COLO668 (cell line): ENCODE data around the gene RUSF1.

Experiments used
- DNase-seq: peaks from one replicate; lab custom pipeline; 2025; ENCODE audit not compliant: unreplicated experiment; lab: John Stamatoyannopoulos, UW

RUSF1 gene

GRCh38 chr16:31471241-31471874, 36.8 kb downstream of the RUSF1 start:
- DNase-seq = no peak

- no peak for DNase-seq
Observed at GRCh38 chr16:31470615-31471014, 37.6 kb downstream of the RUSF1 start.

DNA sequence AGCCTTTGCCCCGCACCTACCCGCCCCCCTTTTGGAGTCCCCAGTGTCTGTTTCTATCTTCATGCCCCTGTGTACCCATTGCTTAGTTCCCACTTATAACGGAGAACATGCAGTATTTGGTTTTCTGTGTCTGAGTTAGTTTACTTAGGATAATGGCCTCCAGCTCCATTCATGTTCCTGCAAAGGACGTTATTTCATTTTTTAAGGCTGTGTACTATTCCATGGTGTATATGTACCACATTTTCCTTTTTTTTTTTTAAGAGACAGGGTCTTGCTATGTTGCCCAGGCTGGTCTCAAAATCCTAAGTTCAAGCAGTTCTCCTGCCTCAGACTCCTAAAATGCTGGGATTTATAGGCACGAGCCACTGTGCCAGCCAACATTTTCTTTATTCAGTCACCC, 40.3 kb downstream of the RUSF1 start:
- DNase-seq = no peak

- no peak for DNase-seq
Observed at GRCh38 chr16:31467151-31467773, 40.9 kb downstream of the RUSF1 start.

- no peak for DNase-seq
Observed at GRCh38 chr16:31466381-31466841, 41.8 kb downstream of the RUSF1 start.

- DNase-seq = no peak
Observed at GRCh38 chr16:31465788-31466370, 42.3 kb downstream of the RUSF1 start.

- no peak for DNase-seq
Observed at GRCh38 chr16:31464781-31465260, 43.4 kb downstream of the RUSF1 start.

- no peak for DNase-seq
Observed at GRCh38 chr16:31464348-31464769, 43.8 kb downstream of the RUSF1 start.

DNA sequence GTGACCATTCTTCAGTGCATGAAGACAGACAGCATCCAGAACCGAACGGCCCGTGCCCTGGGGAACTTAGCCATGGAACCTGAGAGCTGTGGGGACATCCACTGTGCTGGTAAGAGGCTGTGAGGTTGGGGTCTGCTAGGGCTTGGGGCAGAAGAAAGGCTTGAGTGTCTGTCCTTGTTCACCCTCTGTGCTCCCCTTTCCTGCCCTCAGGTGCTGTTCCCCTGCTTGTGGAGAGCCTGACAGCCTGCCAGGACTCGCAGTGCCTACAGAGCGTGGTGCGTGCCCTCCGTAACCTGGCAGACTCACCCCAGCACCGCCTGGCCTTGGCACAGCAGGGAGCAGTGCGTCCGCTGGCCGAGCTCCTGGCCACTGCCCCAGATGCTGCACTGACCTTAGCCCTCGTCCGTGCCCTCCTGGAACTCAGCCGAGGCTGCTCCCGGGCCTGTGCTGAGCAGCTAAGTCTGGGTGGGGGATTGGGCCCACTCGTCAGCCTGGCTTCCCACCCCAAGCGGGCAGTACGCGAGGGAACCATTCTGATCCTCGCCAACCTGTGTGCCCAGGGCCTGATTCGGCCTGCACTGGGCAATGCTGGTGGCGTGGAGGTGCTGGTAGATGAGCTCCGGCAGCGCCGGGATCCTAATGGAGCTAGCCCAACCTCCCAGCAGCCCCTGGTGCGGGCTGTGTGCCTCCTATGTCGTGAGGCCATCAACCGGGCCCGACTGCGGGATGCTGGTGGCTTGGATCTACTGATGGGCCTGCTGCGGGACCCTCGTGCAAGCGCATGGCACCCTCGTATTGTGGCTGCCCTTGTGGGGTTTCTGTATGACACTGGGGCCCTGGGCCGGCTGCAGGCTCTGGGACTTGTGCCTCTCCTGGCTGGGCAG, 46.0 kb downstream of the RUSF1 start:
- no peak for DNase-seq

GRCh38 chr16:31461201-31461920, 46.8 kb downstream of the RUSF1 start:
- no peak for DNase-seq

GRCh38 chr16:31460582-31461002, 47.6 kb downstream of the RUSF1 start:
- DNase-seq = no peak

GRCh38 chr16:31459687-31460581, 48.3 kb downstream of the RUSF1 start:
- peak; percentile 99 for DNase-seq

- peak; percentile 96 for DNase-seq
Observed at GRCh38 chr16:31458844-31459686, 49.1 kb downstream of the RUSF1 start, which contains the start of gene ARMC5. Gene ARMC5, plus strand, starts transcription at chr16:31459501. Its CDS starts 24 bp downstream, at chr16:31459525.

DNA sequence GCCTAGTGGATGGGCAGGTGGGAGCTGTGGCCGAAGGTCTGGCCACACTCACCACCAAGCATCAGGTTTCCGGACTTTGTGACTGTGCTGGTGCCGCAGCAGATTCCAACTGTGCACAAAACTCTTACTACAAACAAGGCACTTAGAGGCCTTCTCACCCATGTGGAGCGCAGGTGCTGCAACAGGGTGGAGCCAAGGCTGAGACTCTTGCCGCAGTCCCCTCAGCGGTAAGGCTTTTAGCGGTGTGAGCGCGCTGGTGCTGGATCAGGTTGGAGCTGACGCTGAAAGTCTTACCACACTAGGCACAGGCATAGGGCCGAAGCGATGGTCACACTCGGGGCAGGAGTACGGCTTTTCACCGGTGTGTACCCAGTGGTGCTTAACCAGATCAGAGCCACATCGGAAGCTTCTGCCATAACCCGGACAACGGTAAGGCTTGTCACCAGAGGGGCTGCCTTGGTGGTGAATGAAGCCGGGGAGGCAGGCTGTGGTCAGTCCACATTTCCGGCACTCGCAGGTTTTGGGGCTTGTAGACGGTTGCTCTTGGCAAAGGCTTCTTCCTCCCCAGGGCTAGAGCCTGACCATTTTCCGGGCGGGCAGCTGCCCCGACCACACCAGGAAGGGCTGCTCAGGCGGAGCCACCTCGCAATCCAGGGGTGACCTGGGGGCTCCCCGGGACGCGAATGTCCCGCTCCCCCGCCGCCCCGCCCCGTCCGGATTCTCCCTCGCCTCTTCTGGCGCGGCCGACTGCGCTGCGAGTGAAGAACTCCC, 49.9 kb downstream of the RUSF1 start:
- DNase-seq = peak; percentile 85

- DNase-seq = no peak
Observed at GRCh38 chr16:31456988-31457360, 51.2 kb downstream of the RUSF1 start.

DNA sequence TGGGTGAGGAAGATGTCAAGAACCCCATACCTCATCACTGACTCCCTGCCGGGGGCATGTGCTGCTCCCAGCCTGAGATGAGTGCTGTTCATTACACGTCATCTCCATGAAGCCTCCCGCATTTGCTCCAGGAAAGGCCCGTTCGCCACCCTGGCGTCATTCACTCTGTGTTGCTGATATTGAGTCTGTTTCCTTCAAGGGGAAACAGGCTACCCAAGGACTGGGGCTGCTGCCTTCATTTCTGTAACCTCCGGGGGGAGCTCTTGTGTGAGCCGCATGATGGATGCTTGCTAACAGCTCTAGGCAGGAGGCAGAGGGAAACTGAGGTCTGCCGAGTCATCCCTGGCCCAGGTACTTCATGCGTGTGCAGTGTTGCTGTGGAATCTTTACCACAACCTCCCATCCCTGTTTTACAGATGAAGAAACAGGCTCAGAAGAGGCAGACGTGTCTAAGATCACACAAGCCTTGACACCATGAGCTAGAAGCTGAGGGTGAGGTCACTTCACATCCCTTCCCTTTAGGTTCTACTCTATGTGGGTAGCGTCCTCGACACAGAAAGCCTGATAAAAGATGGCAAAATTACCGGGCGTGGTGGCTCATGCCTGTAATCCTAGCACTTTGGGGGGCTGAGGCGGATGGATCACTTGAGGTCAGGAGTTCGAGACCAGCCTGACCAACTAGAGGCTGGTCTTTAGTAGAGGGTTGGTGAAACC, 52.4 kb downstream of the RUSF1 start:
- peak; percentile 5 for DNase-seq
